Gastrocnemius medialis (tissue), 4 donors: ENCODE results near the gene PFDN2. TPM values are rescaled to one million over a fixed set of nuclear protein-coding genes. Genes with fewer than 3 reads are reported as not detected.
A peak's percentile ranks its signal among the peaks of the same experiment; 100 is the strongest.

Experiments used
- ATAC-seq, 2 donors: fragments of 150-250 bp; one replicate each; pipeline ENCODE4 v1.9.1; 2016
- DNase-seq, 2 donors: peaks; one replicate each; pipeline ENCODE4 v3.0.0-alpha.2; 2019
- H3K27ac ChIP-seq, 4 donors: fragments of 200-600 bp; sonication (generic); 1 replicate in 1 of 4; 2 replicates in 3 of 4; pipeline ENCODE4 v1.5.1; 2016 to 2018; ENCODE audit warnings: mild to moderate bottlenecking in 2 of 4, moderate library complexity in 1 of 4
- H3K27me3 ChIP-seq, 3 donors: fragments of 200-600 bp; sonication (generic) in 2 of 3; 1 replicate in 1 of 3; 2 replicates in 2 of 3; pipeline versions ENCODE4 v1.5.1 to v1.6.0; 2016 to 2019; ENCODE audit warnings: mild to moderate bottlenecking in 1 of 3, moderate library complexity in 1 of 3
- H3K36me3 ChIP-seq, 2 donors: fragments of 200-600 bp; sonication (generic) in 1 of 2; one replicate each; pipeline ENCODE4 v1.5.1; 2017 to 2018
- H3K4me1 ChIP-seq, 2 donors: fragments of 200-600 bp; sonication (generic) in 1 of 2; one replicate each; pipeline ENCODE4 v1.5.1; 2016 to 2017; ENCODE audit warnings: mild to moderate bottlenecking in 2 of 2
- H3K4me3 ChIP-seq, 4 donors: fragments of 200-600 bp; sonication (generic) in 3 of 4; 1 replicate in 1 of 4; 2 replicates in 3 of 4; pipeline ENCODE4 v1.5.1; 2016 to 2019; ENCODE audit warnings: mild to moderate bottlenecking in 2 of 4
- H3K9me3 ChIP-seq, 3 donors: fragments of 200-600 bp; sonication (generic) in 2 of 3; 1 replicate in 1 of 3; 2 replicates in 2 of 3; pipeline ENCODE4 v1.5.1; 2016 to 2019
- CTCF ChIP-seq, 5 experiments: fragments of 450-650 bp in 3 of 5; fragments of 200-600 bp in 2 of 5; sonication (generic) in 2 of 5; IDR thresholded peaks in 4 of 5; conservative IDR thresholded peaks in 1 of 5; 1 replicate in 4 of 5; 2 replicates in 1 of 5; pipeline ENCODE4 v1.5.1; 2016 to 2019; ENCODE audit warnings: antibody characterized with exemption in 5 of 5, mild to moderate bottlenecking in 3 of 5, moderate library complexity in 3 of 5
- POLR2A ChIP-seq, 2 donors: fragments of 450-650 bp; IDR thresholded peaks; one replicate each; pipeline ENCODE4 v1.6.1; 2017; ENCODE audit warnings: antibody characterized with exemption in 2 of 2, mild to moderate bottlenecking in 2 of 2, moderate library complexity in 2 of 2
- in situ Hi-C, 4 donors: fragments of 200-750 bp; cut with MboI; loops; one replicate each; pipeline versions ENCODE4 v1.15.0 to v1.8.0; 2017; ENCODE audit warnings: low sequenced_read_pairs in 4 of 4
- intact Hi-C: fragments of 100-400 bp; cut with DNase I; formaldehyde crosslinking; loops from one replicate; pipeline ENCODE4 v1.15.1; 2023; ENCODE audit warnings: low total_unique reads
- total RNA-seq, 4 donors: library from RNA; depleted of rRNA; stranded (reverse); fragments of >200 nt; gene quantifications; one replicate each; pipeline versions ENCODE4 v1.1.0 to v1.2.3, GENCODE V29; 2016

The PFDN2 gene
- total RNA-seq, 4 donors from 2014 or later, result 62.4 to 106 (median 74.1) TPM

GRCh38 chr1:161137881-161138280, 20.0 kb upstream of the PFDN2 start:
- Histone ChIP-seq H3K4me1 (peaks cover 26 to 36% of the 10 kb centered on the region in 2 donors), H3K36me3 (peaks cover 0 to 6% of the 10 kb centered on the region in 2 donors), H3K4me3 (no peak overlapping the region), H3K27ac (peak overlapping the region in 2 of 4 donors; percentile 20 to 28), H3K27me3 (no peaks in the 10 kb centered on the region), H3K9me3 (no peaks in the 10 kb centered on the region)
- no peak for TF ChIP-seq CTCF (IDR thresholded peaks at IDR 0.05 in 4 of 5, conservative IDR thresholded peaks at IDR 0.05 in 1 of 5)
- TF ChIP-seq POLR2A (IDR thresholded peaks at IDR 0.05), result no peak
- in situ Hi-C loops, result no loop called here
- DNase-seq (no peak), ATAC-seq (no peak)
- intact Hi-C loops, result loop anchor here (10.0 kb wide), 1 partner anchor 1103 kb away; the partner anchor contains the start of gene PIGM

GRCh38 chr1:161133220-161133740, 15.4 kb upstream of the PFDN2 start:
- intact Hi-C loops, result loop anchor here (1.0 to 10.0 kb wide), 5 partner anchors 20 to 1098 kb away; partner anchors contain the start of genes NDUFS2, PIGM, TOMM40L and UFC1
- TF ChIP-seq CTCF (IDR thresholded peaks at IDR 0.05 in 4 of 5, conservative IDR thresholded peaks at IDR 0.05 in 1 of 5) (no peak), POLR2A (IDR thresholded peaks at IDR 0.05) (no peak)
- in situ Hi-C loops, result no loop called here
- Histone ChIP-seq H3K4me1 (peaks cover 54 to 59% of the 10 kb centered on the region in 2 donors), H3K36me3 (peaks cover 0 to 24% of the 10 kb centered on the region in 2 donors), H3K9me3 (no peaks in the 10 kb centered on the region), H3K4me3 (peak overlapping the region; percentile 83 to 91 (median 84)), H3K27ac (peak overlapping the region; percentile 94 to 98 (median 96)), H3K27me3 (no peaks in the 10 kb centered on the region)
- ATAC-seq, result no peak
- DNase-seq, result no peak

DNA sequence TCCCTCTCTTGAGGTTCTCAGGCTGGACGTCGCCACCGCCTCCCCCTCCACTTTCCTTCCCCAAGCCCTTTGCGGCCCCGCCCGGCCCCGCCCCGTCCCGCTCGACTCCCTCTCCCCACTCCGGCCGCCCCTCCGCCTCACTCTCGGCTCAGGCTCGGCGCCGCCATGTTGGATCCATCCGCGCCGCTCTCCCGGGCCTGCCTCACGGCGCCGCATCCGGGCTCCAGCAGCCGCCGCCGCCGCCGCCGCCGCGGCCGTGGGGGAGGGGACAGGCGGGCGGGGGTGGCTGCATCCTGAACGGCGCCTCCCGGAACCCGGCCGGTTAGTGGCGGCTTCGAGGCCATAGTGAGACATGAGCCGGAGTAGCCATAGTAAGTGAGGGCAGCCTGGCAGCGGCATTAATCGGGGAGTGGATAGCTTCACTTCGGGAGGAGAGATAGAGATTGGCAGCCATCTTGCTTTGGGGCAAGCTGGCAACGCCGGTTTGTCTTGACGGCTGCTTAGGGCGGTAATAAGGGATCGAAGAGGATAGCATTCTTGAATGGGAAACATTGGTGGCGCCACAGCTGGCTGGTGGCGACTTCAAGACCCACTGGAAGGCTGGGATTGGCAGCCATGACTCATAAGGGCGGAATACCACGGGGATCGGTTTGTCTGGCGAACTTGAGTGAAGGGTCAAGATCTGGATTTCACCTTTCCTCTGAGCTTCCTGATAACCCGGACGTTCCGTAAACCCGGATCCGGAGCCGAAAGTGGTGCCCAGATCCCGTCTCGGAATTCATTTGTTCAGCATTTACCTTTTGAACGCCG, 14.8 kb upstream of the PFDN2 start, which contains the start of gene DEDD:
Gene DEDD (minus strand): TSS at position 258 of the 810 bp plus-strand sequence. CDS start 8,205 bp downstream, outside the sequence.
- ATAC-seq, result peak; percentile 96 to 98
- Histone ChIP-seq H3K4me1 (peaks cover 55 to 56% of the 10 kb centered on the region in 2 donors), H3K9me3 (no peaks in the 10 kb centered on the region), H3K27ac (peak within 1 kb of the TSS; percentile 94 to 98 (median 96)), H3K4me3 (peak within 1 kb of the TSS; percentile 83 to 91 (median 84)), H3K27me3 (no peaks in the 10 kb centered on the region), H3K36me3 (peaks cover 0 to 31% of the 10 kb centered on the region in 2 donors)
- peak; percentile 65 to 68 for TF ChIP-seq POLR2A (IDR thresholded peaks at IDR 0.05)
- TF ChIP-seq CTCF (IDR thresholded peaks at IDR 0.05 in 4 of 5, conservative IDR thresholded peaks at IDR 0.05 in 1 of 5), result no peak
- intact Hi-C loops, result loop anchor here (1.0 to 10.0 kb wide), 8 partner anchors 14 to 1098 kb away; partner anchors contain the start of genes NDUFS2, NIT1, PFDN2 and PIGM
- DNase-seq, result peak; percentile 95 to 96
- in situ Hi-C loops, result no loop called here

DNA sequence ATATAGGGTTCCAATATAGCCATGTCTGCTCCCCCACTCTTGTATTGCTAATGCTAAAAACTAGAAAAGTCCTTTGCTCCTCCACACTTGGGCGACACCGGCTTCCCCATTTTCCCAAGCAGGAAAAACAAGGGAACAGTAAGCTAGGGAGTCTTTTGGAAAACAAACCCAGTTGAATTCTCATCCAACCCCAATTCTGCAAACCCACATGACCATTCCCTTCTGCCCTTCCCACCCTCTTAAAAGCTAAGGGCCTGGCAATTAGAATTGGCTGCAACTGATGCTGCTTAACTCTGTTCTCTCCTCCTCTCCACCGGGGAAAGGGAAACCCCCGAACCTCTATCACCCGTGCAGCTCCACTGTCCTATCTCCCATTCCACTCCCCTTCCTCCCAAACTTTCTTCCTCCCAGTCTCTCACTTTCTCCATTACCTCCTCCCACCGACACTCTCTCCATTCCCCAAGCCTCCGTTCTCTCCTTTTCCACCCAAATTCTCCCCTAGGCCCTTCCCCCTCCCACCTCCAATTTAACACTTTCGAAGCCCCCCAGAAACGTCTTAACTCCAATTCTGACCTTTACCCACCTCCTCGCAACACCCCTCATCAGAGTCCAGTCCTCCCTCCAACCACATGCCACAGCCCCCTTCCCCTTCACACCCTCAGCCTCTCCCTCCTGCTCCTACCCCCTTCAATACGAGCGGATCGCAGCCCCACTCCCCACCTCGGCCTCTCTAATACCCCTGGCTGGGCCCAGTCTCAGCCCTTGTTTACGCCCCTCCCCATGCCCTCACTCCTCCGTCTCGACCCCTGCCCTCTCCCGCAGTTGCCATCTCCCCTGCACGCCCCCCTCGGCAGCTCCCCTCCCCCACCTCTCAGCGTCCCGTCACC, 13.9 kb upstream of the PFDN2 start:
- H3K27ac ChIP-seq, result peak overlapping the region; percentile 94 to 98 (median 96)
- H3K4me3 ChIP-seq, result peak overlapping the region; percentile 83 to 91 (median 84)
- in situ Hi-C loops (no loop called here), intact Hi-C loops (loop anchor here (1.0 to 10.0 kb wide), 7 partner anchors 13 to 1097 kb away; partner anchors contain the start of genes NDUFS2, NIT1, PFDN2 and PIGM)
- no peaks in the 10 kb centered on the region for H3K9me3 ChIP-seq
- peaks cover 53% of the 10 kb centered on the region in 2 donors for H3K4me1 ChIP-seq
- peaks cover 0 to 39% of the 10 kb centered on the region in 2 donors for H3K36me3 ChIP-seq
- ATAC-seq (peak in 1 of 2 donors; percentile 1), DNase-seq (no peak)
- TF ChIP-seq POLR2A (IDR thresholded peaks at IDR 0.05), result no peak
- no peak for TF ChIP-seq CTCF (IDR thresholded peaks at IDR 0.05 in 4 of 5, conservative IDR thresholded peaks at IDR 0.05 in 1 of 5)
- no peaks in the 10 kb centered on the region for H3K27me3 ChIP-seq
